Endothelial cell of umbilical vein (primary cell): ENCODE measurements around the gene ITPR2. TPM values are rescaled to one million over a fixed set of nuclear protein-coding genes. Genes with fewer than 3 reads are reported as not detected.

ENCODE experiments used
- BruUV-seq: library from RNA; stranded (reverse); fragments of 400-500 nt; replicated peaks from 2 replicates; lab custom pipeline; 2021; lab: Mats Ljungman, UMichigan
- CTCF ChIA-PET: fragments of 300-600, 350-600 bp; sonication (Branson Sonifier 250); formaldehyde crosslinking; loops from one replicate; lab custom pipeline; 2021; ENCODE audit warnings: antibody characterized with exemption, inconsistent platforms; lab: Charles Lee
- POLR2A ChIA-PET: fragments of 300-600, 350-600 bp; sonication (Branson Sonifier 250); formaldehyde crosslinking; loops from one replicate; lab custom pipeline; 2021; ENCODE audit warnings: antibody characterized with exemption, inconsistent platforms; lab: Charles Lee
- DNase-seq: peaks from one replicate; pipeline ENCODE4 v3.0.0-alpha.2; 2011; ENCODE audit warnings: low read depth, low spot score
- FAIRE-seq: peaks from 2 replicates; lab custom pipeline; 2011; peaks lifted over from hg19 to GRCh38; lab: Jason Lieb, UNC
- H2AFZ ChIP-seq: 2 replicates; pipeline ENCODE4 v1.6.0; 2012; ENCODE audit warnings: low read depth, low read length, control low read depth, inconsistent platforms
- H3K27ac ChIP-seq: 2 replicates; pipeline ENCODE4 v1.5.1; 2011; ENCODE audit warnings: low read depth, mild to moderate bottlenecking, control low read depth, low read length, moderate library complexity; ENCODE audit not compliant: insufficient read depth
- H3K27me3 ChIP-seq, 2 experiments: 2 replicates each; pipeline versions ENCODE4 v1.6.0 to v1.6.1; 2011; ENCODE audit warnings: low read length in 2 of 2, mixed read lengths in 1 of 2; ENCODE audit not compliant: control insufficient read depth in 2 of 2, insufficient read depth in 2 of 2
- H3K36me3 ChIP-seq, 2 experiments: 2 replicates in 1 of 2; 3 replicates in 1 of 2; pipeline ENCODE4 v1.5.1; 2011; ENCODE audit warnings: low read length in 2 of 2, mild to moderate bottlenecking in 1 of 2, moderate library complexity in 1 of 2; ENCODE audit not compliant: control insufficient read depth in 2 of 2, insufficient read depth in 2 of 2; ENCODE audit errors: extremely low read depth in 1 of 2
- H3K4me1 ChIP-seq: 3 replicates; pipeline ENCODE4 v1.5.1; 2011; ENCODE audit warnings: mild to moderate bottlenecking, low read length; ENCODE audit not compliant: control insufficient read depth, insufficient read depth; ENCODE audit errors: extremely low read depth
- H3K4me2 ChIP-seq: 2 replicates; pipeline ENCODE4 v1.6.1; 2011; ENCODE audit warnings: low read length, control low read depth, mixed read lengths; ENCODE audit not compliant: insufficient read depth
- H3K4me3 ChIP-seq, 3 experiments: fragments of 200-600 bp in 1 of 3; sonication (generic), shearing (Covaris generic) in 1 of 3; replicated peaks in 1 of 3; 2 replicates each; pipeline ENCODE4 v1.5.1; 2011 to 2016; ENCODE audit warnings: control low read depth in 3 of 3, low read length in 3 of 3, mild to moderate bottlenecking in 2 of 3, inconsistent platforms in 1 of 3, low read depth in 1 of 3, moderate library complexity in 1 of 3; ENCODE audit not compliant: insufficient read depth in 1 of 3
- H3K79me2 ChIP-seq: 2 replicates; pipeline ENCODE4 v1.6.0; 2012; ENCODE audit warnings: low read length, inconsistent platforms; ENCODE audit not compliant: control insufficient read depth, insufficient read depth
- H3K9ac ChIP-seq: replicated peaks from 2 replicates; pipeline ENCODE3; 2011; ENCODE audit warnings: low read length, control low read depth; ENCODE audit not compliant: insufficient read depth; ENCODE audit errors: extremely low read depth
- H3K9me1 ChIP-seq: replicated peaks from 3 replicates; pipeline ENCODE4 v1.6.0; 2011; ENCODE audit warnings: mild to moderate bottlenecking, low read length; ENCODE audit not compliant: control insufficient read depth, insufficient read depth; ENCODE audit errors: extremely low read depth
- H3K9me3 ChIP-seq: replicated peaks from 2 replicates; pipeline ENCODE4 v1.5.1; 2012; ENCODE audit warnings: low read length, inconsistent platforms; ENCODE audit not compliant: control insufficient read depth, insufficient read depth
- H4K20me1 ChIP-seq: replicated peaks from 2 replicates; pipeline ENCODE3; 2011; ENCODE audit warnings: mild to moderate bottlenecking, low read length; ENCODE audit not compliant: control insufficient read depth, insufficient read depth; ENCODE audit errors: extremely low read depth
- CTCF ChIP-seq, 2 donors: IDR thresholded peaks; 1 replicate in 1 of 2; 2 replicates in 1 of 2; pipeline ENCODE4 v1.5.1; 2011; ENCODE audit warnings: low read length in 2 of 2, mild to moderate bottlenecking in 2 of 2, moderate library complexity in 2 of 2, control low read depth in 1 of 2, inconsistent platforms in 1 of 2, low read depth in 1 of 2; ENCODE audit not compliant: insufficient read depth in 1 of 2; ENCODE audit errors: extremely low read depth in 1 of 2
- EZH2 ChIP-seq: IDR thresholded peaks from 2 replicates; pipeline ENCODE4 v1.6.1; 2012; ENCODE audit warnings: borderline replicate concordance, low read depth, mild to moderate bottlenecking, moderate library complexity, low read length, inconsistent platforms; ENCODE audit not compliant: severe bottlenecking
- FOS ChIP-seq: IDR thresholded peaks from 2 replicates; pipeline ENCODE4 v1.6.1; 2011; ENCODE audit warnings: mild to moderate bottlenecking, low read length, moderate library complexity, borderline replicate concordance; ENCODE audit not compliant: insufficient read depth
- GATA2 ChIP-seq: IDR thresholded peaks from 2 replicates; pipeline ENCODE4 v1.7.0; 2011; ENCODE audit warnings: low read depth, mild to moderate bottlenecking, moderate library complexity, mixed read lengths, low read length; ENCODE audit not compliant: insufficient read length, insufficient read depth
- JUN ChIP-seq: IDR thresholded peaks from 2 replicates; pipeline ENCODE4 v1.6.1; 2011; ENCODE audit warnings: borderline replicate concordance, low read depth; ENCODE audit not compliant: insufficient read length, insufficient read depth
- MAX ChIP-seq: IDR thresholded peaks from 2 replicates; pipeline ENCODE4 v1.6.1; 2011; ENCODE audit not compliant: insufficient read depth, insufficient read length
- MYC ChIP-seq: IDR thresholded peaks from one replicate; pipeline ENCODE4 v1.6.1; 2011; ENCODE audit warnings: mild to moderate bottlenecking, low read depth, low read length
- POLR2AphosphoS5 ChIP-seq: IDR thresholded peaks from 2 replicates; pipeline ENCODE4 v1.6.1; 2012; ENCODE audit warnings: low read depth, mild to moderate bottlenecking, control low read depth, low read length, moderate library complexity; ENCODE audit not compliant: insufficient read depth
- dilution Hi-C: fragments of 300-500 bp; cut with MboI; formaldehyde crosslinking; loops from one replicate; pipeline ENCODE4 v1.15.0; 2019; ENCODE audit warnings: low sequenced_read_pairs; ENCODE audit not compliant: extremely low pct_ligation_motif_present
- intact Hi-C: fragments of 100-400 bp; cut with micrococcal nuclease; formaldehyde crosslinking; loops from one replicate; pipeline ENCODE4 v1.10.0; 2022
- polyA plus RNA-seq, 4 experiments: library from polyadenylated mRNA; depleted of rRNA in 3 of 4; stranded (reverse) in 3 of 4; unstranded in 1 of 4; fragments of >200 nt; gene quantifications; 2 replicates each; pipeline versions ENCODE4 v1.2.1 to v1.2.3, GENCODE V29; 2011 to 2012; ENCODE audit warnings: missing spikeins in 1 of 4
- total RNA-seq: library from RNA; stranded (reverse); gene quantifications from 2 replicates; pipeline ENCODE4 v1.2.3, GENCODE V29; 2021

The ITPR2 gene
- total and polyA plus RNA-seq, 2 donors (not counting 3 experiments of a cell fraction or from before 2014, with no cell fraction given) = 16.2 to 86.8 TPM

- ChIA-PET POLR2A (no interaction called here), CTCF (interaction anchor here (1.4 to 8.1 kb wide), 7 partner anchors 10 to 24 kb away, joined by 3 to 68 read pairs (median 7); no protein-coding TSS in a partner anchor)
- intact Hi-C loops = no loop called here
- H3K27ac ChIP-seq = no peak overlapping the region
- no TSS peak for BruUV-seq
- no peaks in the 10 kb centered on the region for H3K79me2 ChIP-seq
- peaks cover 16% of the 10 kb centered on the region for H3K4me1 ChIP-seq
- no peaks in the 10 kb centered on the region for H3K36me3 ChIP-seq
- dilution Hi-C loops = no loop called here
- TF ChIP-seq FOS (no peak), EZH2 (no peak), JUN (no peak), GATA2 (no peak), CTCF (IDR thresholded peaks at IDR 0.05; ENCODE audit: extremely low read depth in 1 of 2, insufficient read depth in 1 of 2, low read depth in 1 of 2, low read length in 2 of 2) (no peak), MYC (no peak), POLR2AphosphoS5 (no peak), MAX (no peak)
- H3K4me2 ChIP-seq = no peak overlapping the region
- DNase-seq (no peak), FAIRE-seq (no peak)
- peaks cover 2% of the 10 kb centered on the region for H3K9me1 ChIP-seq
- H3K4me3 ChIP-seq = no peak overlapping the region
- H4K20me1 ChIP-seq = no peaks in the 10 kb centered on the region
- no peaks in the 10 kb centered on the region for H3K27me3 ChIP-seq
- no peaks in the 10 kb centered on the region for H3K9me3 ChIP-seq
- H2AFZ ChIP-seq = no peak overlapping the region
- no peak overlapping the region for H3K9ac ChIP-seq
Observed at GRCh38 chr12:26869104-26869494, 36.1 kb upstream of the ITPR2 start.
